ENCODE results near the gene ZSCAN30. TPM values are rescaled to one million over a fixed set of nuclear protein-coding genes. Genes with fewer than 3 reads are reported as not detected.

The ZSCAN30 gene
- total and polyA plus RNA-seq, 10 of the 15 experiments (the other 5 are each of a cell fraction or from before 2014, with no cell fraction given) = 2.7 to 15.7 (median 11.2) TPM

- ATAC-seq (no peak), DNase-seq (ENCODE audit: low read depth, low spot score) (no peak), FAIRE-seq (no peak)
- CTCF ChIA-PET = no interaction called here
- Histone ChIP-seq H3K4me3 (no peak overlapping the region), H3K4me1 (ENCODE audit: control insufficient read depth, insufficient read depth, low read length) (no peaks in the 10 kb centered on the region; the same call in 1 of the 2 replicates), H3K79me2 (ENCODE audit: control insufficient read depth, insufficient read depth, low read length) (peaks cover 2% of the 10 kb centered on the region), H4K20me1 (ENCODE audit: control insufficient read depth, insufficient read depth) (no peaks in the 10 kb centered on the region), H3K27ac (ENCODE audit: control insufficient read depth, insufficient read depth) (no peak overlapping the region), H3K4me2 (ENCODE audit: control insufficient read depth, insufficient read depth) (no peak overlapping the region), H3K36me3 (ENCODE audit: control insufficient read depth in 2 of 2, insufficient read depth in 2 of 2, low read length in 1 of 2) (peaks cover 2 to 8% of the 10 kb centered on the region in 2 experiments; a peak in 2 of 4 replicates), H3K27me3 (replicated peaks in 1 of 2; ENCODE audit: control insufficient read depth in 2 of 2, insufficient read depth in 2 of 2, low read length in 1 of 2) (no peaks in the 10 kb centered on the region), H2AFZ (ENCODE audit: control insufficient read depth, low read depth, low read length) (no peak overlapping the region), H3K9ac (ENCODE audit: control insufficient read depth, insufficient read depth, low read length) (no peak overlapping the region), H3K9me3 (replicated peaks; ENCODE audit: control insufficient read depth, insufficient read depth, low read length) (peaks cover 29% of the 10 kb centered on the region)
- intact Hi-C loops (cut with micrococcal nuclease; ENCODE audit: unreplicated experiment) (no loop called here), in situ Hi-C loops (cut with MboI) (no loop called here)
- POLR2A ChIA-PET = interaction anchor here (0.7 kb wide), 1 partner anchor 1471 kb away, joined by 5 read pairs; no protein-coding TSS in a partner anchor
- SMC1A ChIA-PET (ENCODE audit: uncharacterized antibody, unreplicated experiment) = interaction anchor here (0.7 kb wide), 1 partner anchor 17 kb away, joined by 3 read pairs; no protein-coding TSS in a partner anchor
- RAD21 ChIA-PET (ENCODE audit: unreplicated experiment) = no interaction called here
- no TSS peak for BruUV-seq (replicated peaks)
- WGBS (ENCODE audit: insufficient coverage, insufficient replicate concordance, low lambda C conversion rate, missing lambda C conversion rate) = 90% methylated on average over 7 of the region's 7 CpGs
- TF ChIP-seq, protein P1, sequence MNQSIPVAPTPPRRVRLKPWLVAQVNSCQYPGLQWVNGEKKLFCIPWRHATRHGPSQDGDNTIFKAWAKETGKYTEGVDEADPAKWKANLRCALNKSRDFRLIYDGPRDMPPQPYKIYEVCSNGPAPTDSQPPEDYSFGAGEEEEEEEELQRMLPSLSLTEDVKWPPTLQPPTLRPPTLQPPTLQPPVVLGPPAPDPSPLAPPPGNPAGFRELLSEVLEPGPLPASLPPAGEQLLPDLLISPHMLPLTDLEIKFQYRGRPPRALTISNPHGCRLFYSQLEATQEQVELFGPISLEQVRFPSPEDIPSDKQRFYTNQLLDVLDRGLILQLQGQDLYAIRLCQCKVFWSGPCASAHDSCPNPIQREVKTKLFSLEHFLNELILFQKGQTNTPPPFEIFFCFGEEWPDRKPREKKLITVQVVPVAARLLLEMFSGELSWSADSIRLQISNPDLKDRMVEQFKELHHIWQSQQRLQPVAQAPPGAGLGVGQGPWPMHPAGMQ (IDR thresholded peaks at IDR 0.05; ENCODE audit: borderline replicate concordance) = no peak
- TF ChIP-seq HDAC6 (IDR thresholded peaks at IDR 0.05; ENCODE audit: unreplicated experiment) = no peak
- TF ChIP-seq BCL11A (IDR thresholded peaks at IDR 0.05; ENCODE audit: low read depth, low read length) = no peak
- TF ChIP-seq, protein P2, sequence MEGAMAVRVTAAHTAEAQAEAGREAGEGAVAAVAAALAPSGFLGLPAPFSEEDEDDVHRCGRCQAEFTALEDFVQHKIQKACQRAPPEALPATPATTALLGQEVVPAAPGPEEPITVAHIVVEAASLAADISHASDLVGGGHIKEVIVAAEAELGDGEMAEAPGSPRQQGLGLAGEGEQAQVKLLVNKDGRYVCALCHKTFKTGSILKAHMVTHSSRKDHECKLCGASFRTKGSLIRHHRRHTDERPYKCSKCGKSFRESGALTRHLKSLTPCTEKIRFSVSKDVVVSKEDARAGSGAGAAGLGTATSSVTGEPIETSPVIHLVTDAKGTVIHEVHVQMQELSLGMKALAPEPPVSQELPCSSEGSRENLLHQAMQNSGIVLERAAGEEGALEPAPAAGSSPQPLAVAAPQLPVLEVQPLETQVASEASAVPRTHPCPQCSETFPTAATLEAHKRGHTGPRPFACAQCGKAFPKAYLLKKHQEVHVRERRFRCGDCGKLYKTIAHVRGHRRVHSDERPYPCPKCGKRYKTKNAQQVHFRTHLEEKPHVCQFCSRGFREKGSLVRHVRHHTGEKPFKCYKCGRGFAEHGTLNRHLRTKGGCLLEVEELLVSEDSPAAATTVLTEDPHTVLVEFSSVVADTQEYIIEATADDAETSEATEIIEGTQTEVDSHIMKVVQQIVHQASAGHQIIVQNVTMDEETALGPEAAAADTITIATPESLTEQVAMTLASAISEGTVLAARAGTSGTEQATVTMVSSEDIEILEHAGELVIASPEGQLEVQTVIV (IDR thresholded peaks at IDR 0.05; ENCODE audit: borderline replicate concordance, partially characterized antibody) = no peak
- TF ChIP-seq REST (IDR thresholded peaks at IDR 0.05; ENCODE audit: low read depth, low read length) = no peak
- TF ChIP-seq CHD4 (IDR thresholded peaks at IDR 0.05) = no peak
- no peak for TF ChIP-seq SMAD5 (IDR thresholded peaks at IDR 0.05; ENCODE audit: low read depth)
- TF ChIP-seq RAD21 (IDR thresholded peaks at IDR 0.05; ENCODE audit: insufficient read depth, low read depth, low read length) = no peak
- no peak for TF ChIP-seq NR2C1 (IDR thresholded peaks at IDR 0.05)
- TF ChIP-seq, protein P3, sequence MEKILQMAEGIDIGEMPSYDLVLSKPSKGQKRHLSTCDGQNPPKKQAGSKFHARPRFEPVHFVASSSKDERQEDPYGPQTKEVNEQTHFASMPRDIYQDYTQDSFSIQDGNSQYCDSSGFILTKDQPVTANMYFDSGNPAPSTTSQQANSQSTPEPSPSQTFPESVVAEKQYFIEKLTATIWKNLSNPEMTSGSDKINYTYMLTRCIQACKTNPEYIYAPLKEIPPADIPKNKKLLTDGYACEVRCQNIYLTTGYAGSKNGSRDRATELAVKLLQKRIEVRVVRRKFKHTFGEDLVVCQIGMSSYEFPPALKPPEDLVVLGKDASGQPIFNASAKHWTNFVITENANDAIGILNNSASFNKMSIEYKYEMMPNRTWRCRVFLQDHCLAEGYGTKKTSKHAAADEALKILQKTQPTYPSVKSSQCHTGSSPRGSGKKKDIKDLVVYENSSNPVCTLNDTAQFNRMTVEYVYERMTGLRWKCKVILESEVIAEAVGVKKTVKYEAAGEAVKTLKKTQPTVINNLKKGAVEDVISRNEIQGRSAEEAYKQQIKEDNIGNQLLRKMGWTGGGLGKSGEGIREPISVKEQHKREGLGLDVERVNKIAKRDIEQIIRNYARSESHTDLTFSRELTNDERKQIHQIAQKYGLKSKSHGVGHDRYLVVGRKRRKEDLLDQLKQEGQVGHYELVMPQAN (conservative IDR thresholded peaks at IDR 0.05) = no peak
Observed at GRCh38 chr18:35283923-35284794, 5.9 kb downstream of the ZSCAN30 start.

All from GM12878 (cell line).